ENCODE results near the gene FOXC2.

FOXC2 gene

DNA sequence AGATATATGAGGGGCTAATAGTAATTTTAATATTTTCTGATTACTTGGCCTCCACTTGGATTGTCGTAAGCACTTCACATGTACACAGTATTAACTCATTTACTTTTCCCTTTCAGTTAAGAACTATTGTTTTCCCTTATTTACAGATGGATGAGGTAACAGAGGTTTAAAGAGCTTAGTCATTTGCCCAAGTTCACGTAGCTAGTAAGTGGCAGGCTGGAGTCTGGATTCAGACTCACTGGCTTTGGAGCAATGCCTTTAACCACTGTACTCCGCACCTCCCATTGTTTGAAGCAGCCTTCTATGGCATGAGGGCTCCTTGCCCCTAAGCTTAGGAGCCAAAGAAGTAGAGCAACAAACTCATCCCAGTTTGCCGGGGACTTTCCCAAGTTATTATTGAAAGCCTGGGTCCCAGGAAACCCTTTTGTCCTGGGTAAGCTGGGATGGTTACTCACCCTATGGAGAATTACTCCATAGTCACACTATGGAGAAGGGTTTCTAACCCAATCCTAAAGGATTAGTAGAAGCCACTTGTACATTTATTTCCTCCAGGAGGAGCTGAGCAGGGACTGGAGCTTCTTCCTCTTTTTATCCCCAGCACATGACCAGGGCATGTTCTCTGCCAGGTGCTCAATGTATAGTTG, 24.0 kb downstream of the FOXC2 start:
- no peak for DNase-seq (ENCODE audit: low read depth)
- TF ChIP-seq, protein P1, sequence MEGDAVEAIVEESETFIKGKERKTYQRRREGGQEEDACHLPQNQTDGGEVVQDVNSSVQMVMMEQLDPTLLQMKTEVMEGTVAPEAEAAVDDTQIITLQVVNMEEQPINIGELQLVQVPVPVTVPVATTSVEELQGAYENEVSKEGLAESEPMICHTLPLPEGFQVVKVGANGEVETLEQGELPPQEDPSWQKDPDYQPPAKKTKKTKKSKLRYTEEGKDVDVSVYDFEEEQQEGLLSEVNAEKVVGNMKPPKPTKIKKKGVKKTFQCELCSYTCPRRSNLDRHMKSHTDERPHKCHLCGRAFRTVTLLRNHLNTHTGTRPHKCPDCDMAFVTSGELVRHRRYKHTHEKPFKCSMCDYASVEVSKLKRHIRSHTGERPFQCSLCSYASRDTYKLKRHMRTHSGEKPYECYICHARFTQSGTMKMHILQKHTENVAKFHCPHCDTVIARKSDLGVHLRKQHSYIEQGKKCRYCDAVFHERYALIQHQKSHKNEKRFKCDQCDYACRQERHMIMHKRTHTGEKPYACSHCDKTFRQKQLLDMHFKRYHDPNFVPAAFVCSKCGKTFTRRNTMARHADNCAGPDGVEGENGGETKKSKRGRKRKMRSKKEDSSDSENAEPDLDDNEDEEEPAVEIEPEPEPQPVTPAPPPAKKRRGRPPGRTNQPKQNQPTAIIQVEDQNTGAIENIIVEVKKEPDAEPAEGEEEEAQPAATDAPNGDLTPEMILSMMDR (IDR thresholded peaks at IDR 0.05; ENCODE audit: low read depth, low read length, missing control alignments), result no peak

DNA sequence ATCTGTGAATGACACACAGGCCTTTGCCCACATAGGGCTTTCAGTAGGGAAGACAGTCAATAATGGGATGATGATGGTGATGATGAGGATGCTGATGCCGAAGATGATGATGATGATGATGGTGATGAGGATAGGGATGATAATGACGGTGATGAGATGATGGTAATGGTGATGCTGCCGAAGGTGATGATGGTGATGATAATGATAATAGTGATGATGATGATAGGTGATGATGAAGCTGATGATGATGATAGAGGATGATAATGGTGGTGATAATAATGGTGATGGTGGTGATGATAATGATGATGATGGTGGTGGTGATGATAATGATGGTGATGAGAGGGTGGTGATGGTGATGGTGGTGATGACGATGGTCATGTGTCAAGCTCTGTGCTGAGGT, 24.6 kb downstream of the FOXC2 start:
- TF ChIP-seq, protein P1 (IDR thresholded peaks at IDR 0.05; ENCODE audit: low read depth, low read length, missing control alignments), result no peak
- no peak for DNase-seq (ENCODE audit: low read depth)
- H3K4me3 ChIP-seq (ENCODE audit: low read depth, low read length), result no peak overlapping the region

More for the DNA sequence above, 24.0 kb downstream of the FOXC2 start:
- H3K4me3 ChIP-seq (ENCODE audit: low read depth, low read length), result no peak overlapping the region

DNA sequence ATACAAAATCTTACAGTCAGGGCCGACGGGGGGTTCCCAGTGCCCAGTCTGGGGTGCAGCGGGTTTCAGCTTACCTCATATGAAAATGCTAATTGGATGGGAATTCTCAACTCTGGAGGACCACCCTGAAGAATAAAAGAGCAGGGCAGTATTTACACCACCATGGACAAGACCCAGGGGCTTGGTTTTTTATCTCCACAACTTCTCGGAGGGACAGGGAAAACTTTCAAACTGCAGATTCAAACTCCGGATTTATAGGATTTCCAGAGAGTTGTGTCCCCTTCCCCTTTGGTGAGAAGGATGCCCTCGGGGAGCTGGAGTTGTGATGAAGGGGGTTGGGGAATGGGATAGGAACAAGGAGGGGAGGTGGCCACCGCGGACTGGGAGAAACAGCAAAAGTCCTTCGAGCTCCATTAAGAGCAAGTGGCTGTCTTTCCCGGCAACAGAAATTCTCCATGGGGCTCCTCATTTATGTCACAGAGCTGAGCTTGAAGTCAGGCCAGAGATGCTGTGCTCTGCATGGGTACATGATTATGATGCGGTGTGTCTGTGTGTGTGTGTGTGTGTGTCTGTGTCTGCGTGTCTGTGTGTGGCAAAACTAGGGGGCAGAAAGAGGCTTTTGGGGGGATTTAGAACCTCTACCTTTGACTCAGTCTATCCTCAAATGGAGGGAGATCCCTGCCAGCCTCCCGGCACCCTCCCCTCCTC, 27.4 kb downstream of the FOXC2 start:
- TF ChIP-seq, protein P1 (IDR thresholded peaks at IDR 0.05; ENCODE audit: low read depth, low read length, missing control alignments), result no peak
- no peak for DNase-seq (ENCODE audit: low read depth)

DNA sequence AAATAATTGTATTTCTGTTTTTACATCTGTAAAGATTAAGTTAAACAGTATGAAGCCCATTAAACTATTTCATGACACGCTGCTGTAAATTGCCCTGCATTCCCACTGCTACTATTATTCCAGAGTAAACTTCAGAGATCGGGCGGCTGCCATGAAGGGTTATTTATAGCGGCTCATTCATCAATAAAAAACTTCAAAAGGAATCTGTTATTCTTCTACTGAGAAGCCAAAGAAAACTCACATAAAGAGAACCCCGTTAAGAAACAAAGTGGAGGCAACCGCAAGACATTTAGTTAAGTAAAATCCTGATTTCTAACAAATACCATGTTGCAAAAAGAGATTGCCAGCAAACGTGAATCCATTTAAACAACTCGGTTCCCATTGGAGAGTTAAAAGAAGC, 28.1 kb downstream of the FOXC2 start:
- no peak overlapping the region for H3K4me3 ChIP-seq (ENCODE audit: low read depth, low read length)
- TF ChIP-seq, protein P1 (IDR thresholded peaks at IDR 0.05; ENCODE audit: low read depth, low read length, missing control alignments), result no peak
- DNase-seq (ENCODE audit: low read depth), result no peak

More for the DNA sequence above, 27.4 kb downstream of the FOXC2 start:
- no peak overlapping the region for H3K4me3 ChIP-seq (ENCODE audit: low read depth, low read length)

DNA sequence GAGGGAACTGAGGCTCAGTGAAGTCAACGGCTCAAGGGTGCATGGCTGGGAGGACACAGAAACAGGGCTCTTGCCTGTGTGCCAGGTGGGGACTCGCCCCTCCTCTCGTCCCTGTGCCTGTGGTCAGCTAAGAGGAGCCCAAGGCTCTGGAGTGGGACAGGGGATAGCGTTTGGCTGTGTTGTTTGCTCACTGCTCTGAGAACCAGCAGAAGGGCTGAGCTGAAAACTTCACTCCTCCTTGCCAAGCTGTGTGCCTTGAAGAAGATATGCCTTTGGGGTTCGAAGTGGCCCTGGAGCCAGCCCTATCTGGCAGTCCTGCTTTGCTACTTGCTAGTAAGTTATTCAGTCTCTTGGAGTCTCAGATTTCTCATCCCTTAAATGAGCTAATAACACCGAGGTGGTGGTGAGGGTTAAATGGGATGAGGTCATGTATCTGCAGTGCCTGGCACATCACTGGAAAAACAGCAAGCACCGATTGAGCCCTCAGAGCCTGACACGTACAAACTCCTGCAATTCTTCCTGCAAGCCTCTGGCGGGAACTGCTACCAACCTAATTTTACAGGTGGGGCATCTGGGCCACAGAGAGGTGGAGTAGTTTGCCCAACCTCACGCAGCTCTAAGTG, 29.5 kb downstream of the FOXC2 start:
- no peak overlapping the region for H3K4me3 ChIP-seq (ENCODE audit: low read depth, low read length)
- TF ChIP-seq, protein P1 (IDR thresholded peaks at IDR 0.05; ENCODE audit: low read depth, low read length, missing control alignments), result no peak
- no peak for DNase-seq (ENCODE audit: low read depth)

DNA sequence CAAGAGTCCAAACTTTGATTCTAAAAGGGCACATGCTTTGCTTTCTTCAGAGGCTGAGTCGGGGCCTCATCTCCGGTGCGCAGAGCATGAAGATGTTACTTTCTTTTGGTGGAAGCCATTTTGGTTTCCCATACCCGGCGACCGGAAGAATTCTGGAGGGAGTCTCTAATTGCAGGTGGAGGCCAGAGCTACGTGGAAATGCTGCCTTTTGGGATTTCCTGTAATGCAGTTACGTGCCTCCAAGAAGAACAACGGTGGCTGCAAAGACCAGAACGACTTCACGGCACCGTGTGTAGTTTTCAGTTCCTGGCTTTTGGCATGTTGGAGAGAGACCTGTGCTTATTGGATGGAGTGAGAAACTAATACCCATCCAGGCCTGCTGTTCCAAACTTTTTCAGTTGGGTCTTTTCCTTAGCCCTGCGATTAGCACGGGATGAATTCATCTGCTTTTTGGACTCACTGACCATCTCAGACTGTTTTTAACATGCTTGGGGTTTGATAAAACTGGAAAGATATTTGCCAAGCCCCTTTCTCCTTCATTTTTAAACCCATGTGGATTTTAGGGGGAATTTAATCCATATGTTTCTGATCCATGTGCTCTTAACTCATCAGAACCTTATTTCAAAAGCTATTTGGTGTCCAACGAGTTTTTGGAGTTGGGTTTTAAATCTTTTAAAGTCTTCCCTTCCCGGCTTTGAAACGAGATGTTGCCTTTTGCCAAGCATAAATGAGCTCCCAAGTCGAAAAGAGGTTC, 30.7 kb downstream of the FOXC2 start:
- DNase-seq (ENCODE audit: low read depth), result no peak
- TF ChIP-seq, protein P1 (IDR thresholded peaks at IDR 0.05; ENCODE audit: low read depth, low read length, missing control alignments), result no peak
- H3K4me3 ChIP-seq (ENCODE audit: low read depth, low read length), result no peak overlapping the region
